GM18505 (cell line): ENCODE results near the gene EIF4G3.
"Not testable (repeated sequence)": the region's sequence is repeated elsewhere in the genome, so short reads cannot be mapped to it uniquely, and the experiment has no call there.

ENCODE experiments used
- ATAC-seq: cut with Tn5 transposase; IDR thresholded peaks from one replicate; pipeline ENCODE4 v1.9.1; 2021; ENCODE audit not compliant: unreplicated experiment
- POLR2A ChIP-seq: IDR thresholded peaks from 4 replicates; pipeline ENCODE4 v1.6.1; 2011; ENCODE audit warnings: borderline replicate concordance; ENCODE audit not compliant: insufficient read depth, insufficient read length; ENCODE audit errors: extremely low read depth

Gene EIF4G3

GRCh38 chr1:20867847-20868246 lies 308.9 kb downstream of the EIF4G3 start:
- no peak for ATAC-seq
- no peak for TF ChIP-seq POLR2A

DNA sequence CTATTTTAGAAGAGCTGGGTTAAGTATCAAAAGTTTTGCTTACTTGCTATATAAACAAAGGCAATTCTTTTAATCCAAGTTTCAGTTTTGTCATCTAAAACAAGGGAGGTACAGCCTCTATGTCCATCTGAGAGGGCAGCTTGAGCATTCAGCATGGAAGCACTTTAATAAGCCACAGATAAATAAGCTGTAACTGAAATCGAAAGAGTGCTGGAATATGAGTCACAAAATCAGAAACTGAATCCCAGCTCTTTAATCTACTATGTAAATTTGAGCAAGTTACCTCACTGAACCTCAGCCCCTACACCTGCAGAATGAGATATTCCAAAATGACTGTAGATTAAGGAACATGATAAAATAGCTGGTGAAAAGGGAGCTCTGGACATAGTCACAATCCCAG lies 309.6 kb downstream of the EIF4G3 start:
- TF ChIP-seq POLR2A: no peak
- no peak for ATAC-seq

DNA sequence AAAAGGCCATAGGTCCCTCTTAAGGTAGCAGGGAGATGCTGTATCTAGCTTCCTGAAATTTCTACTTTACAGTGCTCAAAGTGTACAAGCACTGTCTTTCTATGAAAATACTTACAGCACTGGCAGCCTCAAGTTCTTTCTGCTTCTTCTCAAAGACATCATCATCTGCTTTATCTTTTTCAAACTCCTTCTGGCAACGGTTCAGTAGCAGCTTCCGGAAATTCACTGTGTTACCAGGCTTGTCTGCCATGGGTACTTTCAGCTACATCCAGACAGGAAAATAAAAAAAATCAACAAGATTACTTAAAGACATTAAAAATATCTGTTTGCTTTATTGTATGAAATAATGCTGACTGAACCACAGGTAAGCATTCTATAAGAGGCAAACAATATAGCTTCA lies 311.7 kb downstream of the EIF4G3 start:
- TF ChIP-seq POLR2A: no peak
- ATAC-seq: no peak

DNA sequence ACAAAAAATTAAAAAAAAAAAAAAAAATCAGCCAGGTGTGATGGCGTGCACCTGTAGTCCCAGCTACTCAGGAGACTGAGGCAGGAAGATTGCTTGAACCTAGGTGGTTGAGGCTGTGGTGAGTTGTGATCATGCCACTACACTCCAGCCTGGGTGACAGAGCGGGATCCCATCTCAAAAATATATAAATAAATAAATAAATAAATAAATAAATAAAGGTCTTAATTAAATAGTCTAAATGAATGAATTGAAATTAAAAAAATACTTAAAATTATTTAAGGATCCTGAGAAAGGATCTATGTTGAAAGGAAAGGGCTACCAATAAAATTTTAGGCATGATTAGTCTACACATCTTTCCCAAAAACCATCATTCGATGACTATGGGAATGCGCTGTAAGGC lies 322.2 kb downstream of the EIF4G3 start:
- no peak for ATAC-seq
- TF ChIP-seq POLR2A: no peak

GRCh38 chr1:20851791-20852190 lies 324.9 kb downstream of the EIF4G3 start:
- ATAC-seq: not testable (repeated sequence)

DNA sequence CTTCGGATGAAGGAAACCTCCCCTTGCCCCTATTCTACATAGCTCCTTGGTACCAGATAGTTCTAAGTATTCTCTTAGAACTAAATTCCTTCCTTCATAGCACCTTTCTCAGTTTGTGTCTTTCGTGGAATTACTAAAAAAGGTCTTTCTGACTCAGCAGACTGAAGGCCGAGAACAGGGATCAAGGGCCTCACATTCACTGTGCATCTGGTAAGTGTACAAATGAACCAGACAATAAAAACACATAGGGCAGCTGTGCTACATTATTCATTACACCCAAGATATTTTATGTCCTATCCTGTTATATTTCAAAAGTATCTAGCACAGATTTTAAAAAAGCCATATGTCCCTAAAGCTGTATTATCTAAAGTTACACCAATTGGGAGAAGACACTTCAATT lies 326.7 kb downstream of the EIF4G3 start:
- TF ChIP-seq POLR2A: no peak
- ATAC-seq: no peak

GRCh38 chr1:20849100-20849499 lies 327.6 kb downstream of the EIF4G3 start:
- no peak for ATAC-seq
- TF ChIP-seq POLR2A: no peak

- no peak for TF ChIP-seq POLR2A
- ATAC-seq: no peak
These were observed 328.5 kb downstream of the EIF4G3 start for GRCh38 chr1:20848162-20848561.

GRCh38 chr1:20847611-20848080 lies 329.1 kb downstream of the EIF4G3 start:
- TF ChIP-seq POLR2A: no peak
- ATAC-seq: no peak

DNA sequence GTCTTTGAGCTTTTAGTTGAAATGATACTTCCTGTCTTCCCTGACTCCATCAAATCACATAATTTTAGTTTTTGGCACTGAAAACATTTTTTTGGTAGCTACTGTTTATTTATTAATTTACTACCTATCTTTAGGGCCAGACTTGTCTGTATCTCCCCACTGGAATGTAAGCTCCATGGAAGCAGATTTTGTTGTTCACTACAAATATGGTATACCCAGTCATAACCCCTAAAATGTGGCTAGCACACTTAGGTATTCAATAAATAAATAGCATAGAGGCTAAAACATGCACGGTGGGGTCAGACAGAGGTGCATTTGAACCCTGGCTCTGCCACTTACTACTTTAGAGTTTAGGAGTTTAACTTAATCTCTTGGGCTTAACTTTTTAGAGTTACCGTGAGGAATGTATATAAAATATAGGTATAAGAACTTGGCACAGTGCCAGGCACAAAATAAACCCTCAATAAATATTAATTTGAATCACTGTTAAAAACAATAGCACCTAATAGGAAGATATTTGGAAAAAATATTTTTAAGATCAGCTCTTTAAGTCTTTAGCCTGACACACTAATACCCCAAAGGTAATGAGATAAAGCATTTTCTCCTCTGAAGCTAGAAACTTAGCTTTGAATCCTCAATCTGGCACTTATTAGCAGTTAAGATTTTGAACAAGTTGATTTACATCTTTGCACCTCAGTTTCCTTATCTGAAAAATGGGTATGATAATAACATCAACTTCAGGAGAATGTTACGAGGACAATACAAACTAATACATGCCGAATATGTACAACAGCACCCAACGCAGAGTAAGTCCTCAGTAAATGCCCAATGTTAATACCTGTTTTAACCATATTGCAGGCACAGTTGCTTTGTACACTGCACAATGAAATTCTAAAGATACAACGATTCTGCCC lies 330.0 kb downstream of the EIF4G3 start:
- ATAC-seq: no peak
- TF ChIP-seq POLR2A: no peak

DNA sequence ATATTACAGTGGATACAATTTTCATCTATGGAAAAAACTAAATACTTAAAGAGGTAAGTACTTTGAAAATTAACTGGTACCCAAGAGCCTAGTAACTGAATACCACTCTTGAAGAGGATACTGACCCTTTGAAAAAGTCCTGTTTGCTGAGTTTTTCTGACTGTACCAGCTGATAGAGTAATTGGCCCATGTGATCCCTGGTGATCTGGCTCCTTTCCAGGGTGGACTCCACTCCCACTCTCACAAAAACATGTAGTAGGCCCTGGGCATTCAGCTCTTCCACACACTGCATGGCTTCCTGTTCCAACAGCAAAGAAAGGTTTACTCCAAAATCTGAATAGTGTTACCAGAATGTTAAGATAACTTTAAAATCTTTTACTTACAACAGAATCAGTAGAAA lies 336.0 kb downstream of the EIF4G3 start:
- TF ChIP-seq POLR2A: no peak
- no peak for ATAC-seq

GRCh38 chr1:20837554-20838192 lies 339.0 kb downstream of the EIF4G3 start:
- ATAC-seq: no peak
- TF ChIP-seq POLR2A: no peak

DNA sequence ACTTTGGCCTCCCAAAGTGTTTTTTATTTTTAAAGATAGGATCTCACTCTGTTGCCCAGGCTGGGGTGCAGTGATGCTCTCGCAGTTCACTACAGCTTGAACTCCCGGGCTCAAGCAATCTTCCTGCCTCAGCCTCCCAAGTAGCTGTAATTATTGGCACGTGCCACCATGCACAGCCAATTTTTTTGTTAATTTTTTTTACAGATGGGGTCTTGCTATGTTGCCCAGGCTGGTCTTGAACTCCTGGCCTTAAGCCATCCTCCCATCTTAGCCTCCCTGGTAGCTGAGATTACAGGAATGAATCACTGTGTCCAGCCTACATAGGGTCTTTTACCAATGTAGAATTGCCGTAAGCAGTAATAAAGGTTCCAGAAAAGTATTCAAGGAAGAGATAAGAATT lies 340.5 kb downstream of the EIF4G3 start:
- TF ChIP-seq POLR2A: no peak
- no peak for ATAC-seq

GRCh38 chr1:20834780-20835179 lies 341.9 kb downstream of the EIF4G3 start:
- TF ChIP-seq POLR2A: no peak
- ATAC-seq: no peak
